Left ventricle myocardium superior (tissue), 1 donor: ENCODE data around the gene FRMD4A. TPM values are rescaled to one million over a fixed set of nuclear protein-coding genes. Genes with fewer than 3 reads are reported as not detected.
"Not testable (repeated sequence)": the region's sequence is repeated elsewhere in the genome, so short reads cannot be mapped to it uniquely, and the experiment has no call there.

Experiments
- ATAC-seq: fragments of 200-7000 bp; cut with Tn5 transposase; one replicate; pipeline ENCODE4 v1.9.1; 2020; ENCODE audit warnings: mild to moderate bottlenecking, moderate library complexity
- DNase-seq: peaks from one replicate; pipeline ENCODE4 v3.0.0-alpha.2; 2020
- intact Hi-C: fragments of 100-400 bp; cut with micrococcal nuclease; formaldehyde crosslinking; loops from one replicate; pipeline ENCODE4 v1.11.0; 2022
- total RNA-seq: library from RNA; stranded (reverse); fragmentation: NEBNext Ultra II Directional; extraction: Animal tissue kit (Norgen Biotek cat#: 25700); gene quantifications from one replicate; pipeline ENCODE4 v1.2.1, GENCODE V29; 2021
- donor health status: DM: no; HTN: yes; CAD: no; lungs with severe emphysema.

FRMD4A gene
- total RNA-seq, 1 donor from 2014 or later, result 43.3 TPM

DNA sequence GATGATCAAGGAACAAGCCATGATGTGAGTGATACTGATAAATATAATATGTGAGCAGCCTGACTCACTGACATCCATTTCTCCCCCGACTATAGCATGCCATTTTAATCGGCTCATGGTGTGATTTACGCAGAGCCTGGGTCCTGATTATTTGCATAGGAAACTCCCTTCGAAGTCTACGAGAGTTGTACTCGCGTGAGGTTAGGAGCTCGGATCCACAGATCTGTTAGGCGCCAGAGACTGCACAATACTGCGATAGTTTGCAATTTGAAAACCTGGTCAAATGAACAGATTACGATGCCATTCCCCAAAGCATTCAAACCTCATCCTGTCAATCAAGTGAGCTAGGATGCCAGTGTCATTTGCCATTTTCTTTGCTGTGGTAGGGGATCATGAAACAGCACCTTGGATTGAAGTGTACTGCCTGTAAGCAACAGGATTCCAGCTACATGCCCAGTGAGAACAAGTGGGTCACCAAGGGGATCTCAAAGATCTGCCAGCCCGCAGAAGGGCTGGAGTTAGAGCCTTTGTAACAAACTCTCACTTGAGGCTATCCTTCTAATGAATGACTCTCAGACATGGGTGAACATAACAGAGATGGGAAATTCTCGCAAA lies 158.3 kb downstream of the FRMD4A start:
- no peak for DNase-seq
- intact Hi-C loops, result no loop called here
- ATAC-seq, result no peak

DNA sequence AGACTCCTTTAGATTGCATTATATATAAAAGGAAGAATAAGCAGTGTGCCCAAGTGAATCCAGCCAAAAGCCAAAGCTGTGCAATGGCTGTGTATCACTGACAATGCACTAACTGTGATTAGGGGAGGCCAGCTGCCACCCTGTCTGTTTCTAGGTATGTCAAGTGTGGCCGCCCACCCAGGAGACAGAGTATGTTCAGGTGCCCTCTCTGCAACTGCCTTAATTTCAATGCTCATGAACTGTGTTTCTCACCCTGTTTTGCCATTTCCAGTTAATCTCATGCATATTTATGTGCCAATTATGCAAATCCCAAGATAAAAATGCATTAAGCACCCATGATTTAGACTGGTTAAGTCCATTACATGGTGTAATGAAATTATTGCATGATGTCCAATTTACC lies 159.4 kb downstream of the FRMD4A start:
- no peak for ATAC-seq
- intact Hi-C loops, result no loop called here
- no peak for DNase-seq

GRCh38 chr10:14163377-14164086 lies 167.2 kb downstream of the FRMD4A start:
- no peak for DNase-seq
- intact Hi-C loops, result no loop called here
- ATAC-seq, result no peak

GRCh38 chr10:14162629-14163344 lies 167.9 kb downstream of the FRMD4A start:
- intact Hi-C loops, result no loop called here
- ATAC-seq, result no peak
- DNase-seq, result no peak

DNA sequence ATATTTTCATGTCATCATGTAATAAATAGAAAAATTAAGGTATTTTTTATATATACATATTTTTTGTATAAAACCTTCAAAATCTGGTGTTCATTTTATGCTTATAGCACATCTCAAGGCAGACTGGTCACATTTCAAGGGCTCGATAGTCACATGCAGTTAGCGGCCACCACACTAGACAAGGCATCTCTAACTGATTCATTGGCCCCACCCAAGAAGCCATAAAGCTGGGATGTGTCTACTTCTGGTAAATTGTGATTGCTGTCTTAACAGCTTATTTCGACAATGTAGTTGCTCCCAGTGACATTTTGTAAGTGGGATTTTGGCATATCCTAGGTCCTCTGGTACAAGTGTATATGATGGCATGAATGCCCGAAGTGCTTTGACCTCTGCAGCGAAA lies 168.7 kb downstream of the FRMD4A start:
- DNase-seq (no peak), ATAC-seq (no peak)
- intact Hi-C loops, result no loop called here

DNA sequence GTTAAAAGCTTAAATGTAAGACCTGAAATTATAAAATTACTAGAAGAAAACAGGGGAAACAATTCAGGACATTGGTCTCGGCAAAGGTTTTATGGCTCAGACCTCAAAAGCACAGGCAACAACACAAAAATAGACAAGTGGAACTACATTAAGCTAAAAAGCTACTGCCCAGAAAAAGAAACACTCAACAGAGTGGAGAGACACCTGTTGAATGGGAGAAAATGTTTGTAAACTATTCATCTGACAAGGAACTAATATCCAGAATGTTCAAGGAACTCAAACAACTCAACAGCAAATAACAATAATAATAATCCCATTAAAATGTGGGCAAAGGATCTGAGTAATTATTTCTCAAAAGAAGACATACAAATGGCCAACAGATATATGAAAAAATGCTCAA lies 170.4 kb downstream of the FRMD4A start:
- no peak for DNase-seq
- ATAC-seq, result no peak
- intact Hi-C loops, result no loop called here

- DNase-seq (no peak), ATAC-seq (no peak)
- intact Hi-C loops, result no loop called here
Observed at GRCh38 chr10:14158575-14158974, 172.1 kb downstream of the FRMD4A start.

DNA sequence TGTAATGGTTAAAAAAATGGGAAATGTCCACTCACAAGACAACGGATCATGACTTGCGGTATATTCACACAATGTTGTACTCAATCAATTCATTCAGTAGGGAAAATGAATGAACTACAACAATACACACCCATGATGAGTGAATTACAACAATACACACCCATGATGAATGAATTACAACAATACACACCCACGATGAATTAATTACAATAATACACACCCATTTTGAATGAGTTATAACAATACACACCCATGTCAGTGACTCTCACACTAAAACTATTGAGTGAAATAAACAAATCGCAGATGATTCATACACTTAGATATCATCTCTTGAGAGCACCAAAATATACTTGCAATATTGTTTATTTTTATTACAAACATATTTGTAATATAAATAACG lies 174.6 kb downstream of the FRMD4A start:
- DNase-seq (no peak), ATAC-seq (no peak)
- intact Hi-C loops, result no loop called here

GRCh38 chr10:14153570-14154055 lies 177.1 kb downstream of the FRMD4A start:
- ATAC-seq (peak; percentile 40), DNase-seq (peak; percentile 35)
- intact Hi-C loops, result no loop called here

- ATAC-seq (no peak), DNase-seq (no peak)
- intact Hi-C loops, result no loop called here
Observed at GRCh38 chr10:14151571-14151970, 179.2 kb downstream of the FRMD4A start.

GRCh38 chr10:14150526-14150925 lies 180.2 kb downstream of the FRMD4A start:
- intact Hi-C loops, result no loop called here
- ATAC-seq (no peak), DNase-seq (no peak)

DNA sequence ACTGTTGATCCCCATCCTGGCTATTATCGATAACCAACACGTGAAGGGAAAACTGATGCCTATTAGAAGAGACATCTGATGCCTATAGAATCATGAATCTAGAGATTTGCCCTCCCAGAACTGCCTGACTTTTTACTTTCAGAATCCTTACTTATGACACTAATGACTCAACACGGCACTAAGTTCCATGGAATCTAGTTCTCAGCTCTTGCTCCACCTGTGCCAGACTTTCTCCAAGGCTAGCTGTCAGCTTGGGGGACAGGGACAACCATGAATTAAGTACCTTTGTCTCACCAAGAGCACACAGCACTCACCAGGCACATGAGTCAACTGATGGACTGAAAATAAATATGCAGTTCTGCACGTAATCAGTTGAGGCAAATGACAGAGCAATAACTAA lies 184.2 kb downstream of the FRMD4A start:
- ATAC-seq (no peak), DNase-seq (no peak)
- intact Hi-C loops, result no loop called here

GRCh38 chr10:14146025-14146424 lies 184.7 kb downstream of the FRMD4A start:
- intact Hi-C loops, result no loop called here
- no peak for DNase-seq
- no peak for ATAC-seq

DNA sequence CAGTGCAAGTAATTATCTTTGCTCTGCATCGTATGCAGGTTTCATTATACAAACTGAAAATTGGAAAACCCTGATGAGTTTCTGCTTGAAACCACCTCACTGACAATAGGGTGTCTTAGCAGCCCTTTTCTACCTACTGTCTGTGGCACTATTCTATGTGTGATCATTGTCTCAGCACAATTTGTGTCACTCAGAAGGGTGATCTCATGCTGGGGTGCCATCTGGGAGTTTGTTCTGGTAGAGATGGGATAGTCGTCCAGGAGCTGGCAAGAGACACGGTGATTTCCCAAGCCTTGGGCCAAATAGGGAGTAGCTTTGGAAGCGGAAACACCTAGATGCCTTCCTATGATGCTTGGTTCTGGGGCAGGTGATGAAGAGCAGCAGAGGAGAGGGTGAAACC lies 186.3 kb downstream of the FRMD4A start:
- ATAC-seq, result no peak

GRCh38 chr10:14142606-14143250 lies 188.0 kb downstream of the FRMD4A start:
- intact Hi-C loops, result no loop called here
- ATAC-seq (no peak), DNase-seq (no peak)

More for the DNA sequence above, 186.3 kb downstream of the FRMD4A start:
- intact Hi-C loops, result no loop called here
- no peak for DNase-seq

- ATAC-seq (no peak), DNase-seq (no peak)
- intact Hi-C loops, result no loop called here
Observed at GRCh38 chr10:14141283-14141682, 189.4 kb downstream of the FRMD4A start.

DNA sequence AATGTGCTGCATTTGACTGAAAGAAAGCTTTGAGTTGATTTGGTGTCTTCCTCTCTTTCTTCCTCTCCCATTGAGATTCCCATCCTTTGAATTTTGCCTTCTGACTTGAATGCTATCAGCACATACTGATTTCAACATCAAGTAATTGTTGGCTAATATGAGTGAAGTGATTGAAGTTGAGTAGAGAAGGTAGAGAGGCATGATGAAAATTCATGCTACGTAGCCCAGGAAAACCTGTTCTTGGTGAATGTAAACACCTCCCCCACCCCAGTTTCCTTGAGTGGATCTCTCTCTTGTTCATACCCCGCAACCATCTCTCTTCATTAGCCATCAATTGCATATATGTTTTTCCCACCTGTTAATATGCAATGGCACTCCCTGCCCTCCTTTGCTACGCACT lies 193.3 kb downstream of the FRMD4A start:
- ATAC-seq (no peak), DNase-seq (no peak)
- intact Hi-C loops, result no loop called here

DNA sequence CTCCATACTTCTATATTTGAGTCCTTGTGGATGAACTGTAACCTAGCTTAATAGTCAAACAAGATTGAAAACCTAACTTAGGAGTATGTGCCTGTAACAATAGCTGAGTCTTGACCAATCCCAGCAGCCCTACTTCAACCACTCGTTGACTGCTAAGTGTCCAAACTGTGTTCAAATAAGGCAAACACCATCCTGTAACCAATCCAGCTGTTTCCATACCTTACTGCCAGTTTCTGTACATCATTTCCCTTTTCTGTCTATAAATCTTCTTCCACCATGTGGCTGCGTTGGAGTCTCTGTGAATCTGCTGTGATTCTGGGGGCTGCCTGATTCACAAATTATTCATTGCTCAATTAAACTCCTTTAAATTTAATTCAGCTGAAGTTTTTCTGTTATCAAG lies 195.5 kb downstream of the FRMD4A start:
- DNase-seq, ATAC-seq, intact Hi-C loops: not testable (repeated sequence)

- intact Hi-C loops, result no loop called here
- ATAC-seq, result no peak
- DNase-seq, result no peak
Observed at GRCh38 chr10:14134275-14134674, 196.4 kb downstream of the FRMD4A start.
